AG10803 (cell line): ENCODE measurements around the gene VPS29.
A peak's percentile ranks its signal among the peaks of the same experiment; 100 is the strongest.

Experiments used
- DNase-seq: peaks from one replicate; pipeline ENCODE4 v3.0.0; 2010; ENCODE audit warnings: low read depth
- H3K4me3 ChIP-seq: 2 replicates; pipeline ENCODE4 v1.5.1; 2011; ENCODE audit warnings: mild to moderate bottlenecking, low read length, control low read depth
- TF ChIP-seq, protein P1 (sequence below): conservative IDR thresholded peaks from 2 replicates; pipeline ENCODE4 v1.5.1; 2011; ENCODE audit warnings: mild to moderate bottlenecking, low read length, control low read depth, inconsistent platforms

VPS29 gene

GRCh38 chr12:110516995-110517394 is 15.1 kb upstream of the VPS29 start:
- TF ChIP-seq, protein P1, sequence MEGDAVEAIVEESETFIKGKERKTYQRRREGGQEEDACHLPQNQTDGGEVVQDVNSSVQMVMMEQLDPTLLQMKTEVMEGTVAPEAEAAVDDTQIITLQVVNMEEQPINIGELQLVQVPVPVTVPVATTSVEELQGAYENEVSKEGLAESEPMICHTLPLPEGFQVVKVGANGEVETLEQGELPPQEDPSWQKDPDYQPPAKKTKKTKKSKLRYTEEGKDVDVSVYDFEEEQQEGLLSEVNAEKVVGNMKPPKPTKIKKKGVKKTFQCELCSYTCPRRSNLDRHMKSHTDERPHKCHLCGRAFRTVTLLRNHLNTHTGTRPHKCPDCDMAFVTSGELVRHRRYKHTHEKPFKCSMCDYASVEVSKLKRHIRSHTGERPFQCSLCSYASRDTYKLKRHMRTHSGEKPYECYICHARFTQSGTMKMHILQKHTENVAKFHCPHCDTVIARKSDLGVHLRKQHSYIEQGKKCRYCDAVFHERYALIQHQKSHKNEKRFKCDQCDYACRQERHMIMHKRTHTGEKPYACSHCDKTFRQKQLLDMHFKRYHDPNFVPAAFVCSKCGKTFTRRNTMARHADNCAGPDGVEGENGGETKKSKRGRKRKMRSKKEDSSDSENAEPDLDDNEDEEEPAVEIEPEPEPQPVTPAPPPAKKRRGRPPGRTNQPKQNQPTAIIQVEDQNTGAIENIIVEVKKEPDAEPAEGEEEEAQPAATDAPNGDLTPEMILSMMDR: no peak
- DNase-seq: no peak
- no peak overlapping the region for H3K4me3 ChIP-seq

- DNase-seq: no peak
- H3K4me3 ChIP-seq: no peak overlapping the region
- TF ChIP-seq, protein P1: no peak
Observed at GRCh38 chr12:110514363-110514762, 12.5 kb upstream of the VPS29 start.

GRCh38 chr12:110513842-110514241 is 11.9 kb upstream of the VPS29 start:
- TF ChIP-seq, protein P1: no peak
- H3K4me3 ChIP-seq: no peak overlapping the region
- DNase-seq: no peak

GRCh38 chr12:110508071-110508586 is 6.2 kb upstream of the VPS29 start:
- TF ChIP-seq, protein P1: no peak
- no peak for DNase-seq
- no peak overlapping the region for H3K4me3 ChIP-seq

GRCh38 chr12:110505332-110505731 is 3.4 kb upstream of the VPS29 start:
- TF ChIP-seq, protein P1: no peak
- no peak overlapping the region for H3K4me3 ChIP-seq
- no peak for DNase-seq

- DNase-seq: no peak
- no peak overlapping the region for H3K4me3 ChIP-seq
- TF ChIP-seq, protein P1: no peak
Observed at GRCh38 chr12:110503432-110503831, 1.5 kb upstream of the VPS29 start.

GRCh38 chr12:110501399-110501751 is 536 bp downstream of the VPS29 start:
- peak; percentile 46 for DNase-seq
- TF ChIP-seq, protein P1: no peak

More at GRCh38 chr12:110501399-110501751, 536 bp downstream of the VPS29 start:
- peak overlapping the region; percentile 95 for H3K4me3 ChIP-seq
